NCI-H446 (cell line): ENCODE measurements around the gene SPRYD4.
A peak's percentile ranks its signal among the peaks of the same experiment; 100 is the strongest.

Experiments used
- DNase-seq, 2 experiments: peaks; one replicate each; lab custom pipeline; 2025; lab: John Stamatoyannopoulos, UW

Gene SPRYD4

GRCh38 chr12:56521209-56521589, 52.8 kb downstream of the SPRYD4 start:
- no peak for DNase-seq

- peak; percentile 19 to 74 for DNase-seq
Observed at GRCh38 chr12:56521590-56522371, 53.4 kb downstream of the SPRYD4 start, which contains the start of gene RBMS2. RBMS2 (plus strand) TSS chr12:56521820; CDS start chr12:56522024, 204 bp downstream.

DNA sequence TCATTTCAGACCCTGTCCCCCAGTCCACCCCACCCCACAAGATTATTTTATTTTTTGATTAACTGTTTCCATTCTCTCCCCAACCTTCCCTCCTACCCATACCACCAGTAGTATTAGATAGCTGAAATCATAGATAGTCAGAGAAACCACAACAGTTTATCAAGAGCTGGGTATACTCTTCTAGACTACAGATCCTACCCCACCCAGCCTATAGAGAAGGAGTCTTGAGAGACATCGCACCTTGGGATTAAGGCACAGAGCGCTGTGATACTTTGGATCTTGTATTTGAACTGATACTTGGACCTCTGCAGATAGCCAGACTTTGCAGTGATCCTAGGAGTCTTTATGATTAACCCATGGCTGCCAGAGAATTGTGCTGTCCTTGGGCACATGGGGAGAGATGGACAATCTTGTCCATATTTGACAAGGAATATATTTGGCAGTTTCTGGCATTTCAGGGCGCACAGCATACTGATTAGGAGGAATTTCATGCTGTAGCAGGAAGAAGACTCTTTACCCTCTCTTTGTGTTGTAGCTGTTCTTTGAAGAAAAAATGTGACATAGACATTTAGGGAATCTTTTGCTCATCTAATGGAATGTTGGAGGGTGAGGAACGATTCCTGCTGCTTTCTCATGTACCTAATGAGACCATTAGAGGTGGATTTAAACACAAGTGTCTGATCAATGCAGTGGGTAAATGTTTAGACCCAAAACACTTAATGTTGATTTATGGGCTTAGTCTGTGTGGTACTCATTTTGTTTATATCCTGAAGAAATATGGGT, 54.2 kb downstream of the SPRYD4 start:
- DNase-seq, result no peak

- no peak for DNase-seq
Observed at GRCh38 chr12:56528846-56529245, 60.5 kb downstream of the SPRYD4 start.
